HepG2 (cell line): ENCODE measurements around the gene NYNRIN. TPM values are rescaled to one million over a fixed set of nuclear protein-coding genes. Genes with fewer than 3 reads are reported as not detected.

ENCODE experiments used
- AHDC1 ChIP-seq: sonication (generic); formaldehyde crosslinking; IDR thresholded peaks from 2 replicates; pipeline ENCODE4 v1.5.1; 2020; ENCODE audit warnings: mild to moderate bottlenecking, missing genetic modification reagents, borderline replicate concordance
- MAFF ChIP-seq: IDR thresholded peaks from 2 replicates; pipeline ENCODE4 v1.6.1; 2011; ENCODE audit warnings: low read depth, low read length, improper control_type of control experiment
- RERE ChIP-seq: IDR thresholded peaks from 2 replicates; pipeline ENCODE4 v1.6.1; 2016; ENCODE audit warnings: low read depth, missing genetic modification reagents, missing compliant biosample characterization
- THAP11 ChIP-seq: IDR thresholded peaks from 2 replicates; pipeline ENCODE4 v1.6.1; 2016; ENCODE audit warnings: missing biosample characterization, missing genetic modification reagents
- ZNF407 ChIP-seq: sonication (generic); formaldehyde crosslinking; IDR thresholded peaks from one replicate; pipeline ENCODE4 v1.5.1; 2020; ENCODE audit warnings: mild to moderate bottlenecking, missing genetic modification reagents; ENCODE audit errors: not compliant biosample characterization
- polyA plus RNA-seq, 8 experiments: library from polyadenylated mRNA; depleted of rRNA in 3 of 8; stranded (reverse) in 7 of 8; unstranded in 1 of 8; fragments of >200 nt; fragmentation: Illumina TruSeq in 4 of 8; extraction: Trizol in 4 of 8; gene quantifications; 2 replicates each; pipeline versions ENCODE4 v1.2.1 to v1.2.3, GENCODE V29; 2011 to 2016; ENCODE audit warnings: low read depth in 4 of 8, missing spikeins in 1 of 8, mixed read lengths in 1 of 8; ENCODE audit not compliant: insufficient read depth in 1 of 8
- total RNA-seq, 5 experiments: library from RNA; depleted of rRNA; stranded (reverse); fragments of >200 nt; fragmentation: Illumina TruSeq; extraction: Trizol; gene quantifications; 2 replicates each; pipeline ENCODE4 v1.2.3, GENCODE V29; 2016; ENCODE audit warnings: low read depth in 1 of 5

Gene NYNRIN
- total and polyA plus RNA-seq, 2 of the 13 experiments (the other 11 are each of a cell fraction or from before 2014, with no cell fraction given): 0.63 to 1.1 TPM

- TF ChIP-seq RERE (CRISPR knock-in tag) (no peak), AHDC1 (CRISPR knock-in tag) (no peak), ZNF407 (CRISPR knock-in tag) (peak; percentile 56), MAFF (no peak), THAP11 (0 out of 2 replicates have a peak, but pooled peaks have one; percentile 4)
Measured at GRCh38 chr14:24398653-24399446, at the start of gene NYNRIN (continued).
